Right hindlimb (tissue), 1 donor: Measurements from ENCODE around the gene CCDC13.

Experiments used
- DNase-seq: peaks from one replicate; pipeline ENCODE4 v3.0.0-alpha.2; 2018

The CCDC13 gene

GRCh38 chr3:42796332-42796885 lies 23.4 kb upstream of the CCDC13 start:
- DNase-seq = no peak

DNA sequence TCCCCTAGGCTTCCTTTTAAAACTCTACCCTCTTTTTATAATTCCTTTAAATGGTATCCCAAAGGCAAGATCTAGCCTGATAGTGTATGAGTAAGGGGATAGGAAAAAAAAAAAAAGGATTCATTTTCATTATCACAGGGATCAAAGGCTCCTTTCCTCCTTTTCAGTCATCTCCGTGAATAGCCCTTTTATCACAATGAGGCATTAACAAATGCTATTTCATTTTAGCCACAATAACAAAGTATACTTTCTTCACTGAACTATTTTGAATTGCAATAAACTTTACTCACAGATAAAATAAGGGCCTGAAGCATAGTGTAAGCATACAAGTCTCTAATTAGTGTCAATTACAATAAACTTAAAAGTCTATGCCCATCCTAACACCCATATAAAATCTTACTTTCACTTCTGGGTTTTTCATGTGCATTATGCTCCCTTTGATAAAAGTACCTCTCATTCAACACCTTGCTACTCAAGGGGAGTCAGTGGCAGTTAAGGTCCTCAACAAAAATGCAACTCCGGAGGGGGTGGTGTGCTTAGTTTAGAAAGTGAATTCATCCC lies 22.6 kb upstream of the CCDC13 start:
- DNase-seq = no peak

DNA sequence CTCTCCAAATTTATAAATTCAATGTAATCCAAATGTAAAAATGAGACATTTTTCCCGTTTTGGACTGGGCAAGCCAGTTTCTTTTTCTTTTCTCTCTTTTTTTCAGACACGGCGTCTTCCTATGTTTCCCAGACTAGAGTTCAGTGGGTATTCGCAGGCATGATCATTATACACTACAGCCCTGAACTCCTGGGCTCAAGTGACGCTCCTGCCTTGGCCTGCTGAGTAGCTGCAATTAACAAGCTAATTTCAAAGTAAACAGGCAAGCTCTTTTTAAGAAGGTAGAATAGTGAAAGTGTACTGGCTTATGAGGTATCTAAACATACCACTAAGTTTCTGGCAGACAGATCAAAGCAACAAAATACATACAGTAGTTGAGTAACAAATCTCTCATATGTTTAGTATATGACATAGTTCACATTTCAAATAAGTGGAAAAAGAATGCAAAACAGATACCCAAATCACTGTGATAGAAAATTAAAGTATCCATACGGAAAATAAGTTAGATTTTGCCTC lies 17.7 kb upstream of the CCDC13 start:
- DNase-seq = no peak

- no peak for DNase-seq
Measured at GRCh38 chr3:42786631-42787030, 13.6 kb upstream of the CCDC13 start.

DNA sequence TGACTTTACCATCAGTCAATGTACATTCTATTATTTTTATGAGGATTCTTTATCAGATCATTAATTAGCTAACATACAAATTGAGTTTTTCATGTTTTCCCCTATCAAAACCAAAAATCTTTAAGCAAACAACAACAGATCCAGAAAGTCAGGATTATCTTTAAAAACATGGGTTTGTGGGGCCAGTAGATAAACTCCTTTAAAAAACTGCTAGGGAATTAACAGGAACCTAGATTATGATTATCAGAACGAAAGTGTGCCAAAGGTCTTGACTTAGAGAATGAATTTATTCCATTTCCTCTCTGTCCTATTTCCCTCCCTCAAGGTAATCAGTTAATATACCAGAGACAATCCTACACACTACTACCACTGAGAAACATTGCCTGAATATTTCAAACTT lies 13.2 kb upstream of the CCDC13 start:
- DNase-seq = no peak

DNA sequence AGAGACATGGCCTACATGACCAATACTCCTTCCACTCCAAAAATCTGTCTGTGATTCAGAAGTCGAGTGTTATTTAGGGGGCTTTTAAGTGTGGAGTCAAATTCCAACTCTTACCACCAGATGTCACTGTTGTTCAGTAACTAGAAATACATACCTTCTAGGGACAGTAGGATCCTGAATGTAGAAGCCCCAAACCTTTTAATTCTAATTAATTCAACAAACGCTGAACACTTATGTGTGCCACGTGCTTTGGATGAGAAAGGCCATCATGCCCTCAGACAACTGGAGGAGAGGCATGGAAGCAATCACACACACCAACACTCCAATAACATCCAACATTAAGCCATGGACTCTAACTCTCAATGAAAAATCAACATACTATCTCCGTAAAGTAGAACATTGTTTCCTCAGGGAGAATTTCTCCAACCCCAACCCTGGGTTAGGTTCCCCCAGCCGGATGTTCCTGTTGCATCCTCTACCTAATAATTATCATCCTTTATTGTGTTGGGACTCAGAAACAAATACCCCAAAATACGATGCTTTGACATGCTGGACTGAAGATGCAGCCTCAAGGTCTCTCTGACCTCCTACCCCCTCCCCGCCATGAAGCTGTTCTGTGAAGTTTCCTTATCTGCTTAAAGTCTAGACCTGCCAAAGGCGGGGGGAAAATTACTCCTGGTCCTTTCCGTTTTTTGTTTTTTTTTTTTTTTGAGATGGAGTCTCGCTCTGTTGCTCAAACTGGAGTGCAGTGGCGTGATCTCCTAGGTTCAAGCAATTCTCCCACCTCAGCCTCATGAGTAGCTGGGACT lies 8.0 kb upstream of the CCDC13 start:
- DNase-seq = no peak

DNA sequence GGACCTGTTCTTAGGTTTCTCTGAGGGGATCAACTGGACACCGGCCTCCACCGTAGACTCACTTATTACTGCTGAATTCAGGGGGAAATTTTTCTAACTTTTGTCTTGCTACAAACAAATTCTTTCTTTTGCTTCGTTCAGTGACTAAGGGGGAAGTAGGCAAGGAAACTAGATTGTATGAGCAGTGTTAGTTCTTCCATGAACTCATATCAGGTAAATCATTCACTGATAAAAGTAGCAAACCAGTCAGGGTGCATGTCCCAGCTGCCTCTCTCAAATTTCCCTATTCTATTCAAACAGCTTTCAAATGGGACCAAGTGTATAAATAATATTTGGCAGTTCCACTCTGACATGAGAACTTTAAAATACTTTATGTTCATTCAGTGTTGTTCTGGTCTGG lies 7.3 kb upstream of the CCDC13 start:
- DNase-seq = no peak

- no peak for DNase-seq
Measured at GRCh38 chr3:42778644-42779043, 5.6 kb upstream of the CCDC13 start.

DNA sequence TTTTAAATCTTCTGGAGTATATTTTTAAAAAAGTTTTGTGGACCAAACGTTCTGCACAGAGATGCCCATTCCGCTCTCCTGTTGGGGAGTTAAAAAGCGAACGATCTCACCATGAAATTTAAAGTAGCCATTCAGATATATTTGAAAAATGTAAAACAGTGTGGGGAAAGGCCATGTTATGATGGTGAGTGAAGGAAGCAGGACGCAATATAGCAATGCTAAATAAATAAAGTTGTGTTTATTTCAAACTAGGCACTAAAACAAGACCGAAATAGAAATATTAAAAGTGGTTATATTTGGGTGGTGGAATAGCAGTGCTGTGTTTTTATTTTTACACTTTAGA lies 327 bp upstream of the CCDC13 start:
- DNase-seq = no peak

- DNase-seq = no peak
Measured at GRCh38 chr3:42771271-42771670, 1.8 kb downstream of the CCDC13 start.

- no peak for DNase-seq
Measured at GRCh38 chr3:42769477-42770131, 3.4 kb downstream of the CCDC13 start.

DNA sequence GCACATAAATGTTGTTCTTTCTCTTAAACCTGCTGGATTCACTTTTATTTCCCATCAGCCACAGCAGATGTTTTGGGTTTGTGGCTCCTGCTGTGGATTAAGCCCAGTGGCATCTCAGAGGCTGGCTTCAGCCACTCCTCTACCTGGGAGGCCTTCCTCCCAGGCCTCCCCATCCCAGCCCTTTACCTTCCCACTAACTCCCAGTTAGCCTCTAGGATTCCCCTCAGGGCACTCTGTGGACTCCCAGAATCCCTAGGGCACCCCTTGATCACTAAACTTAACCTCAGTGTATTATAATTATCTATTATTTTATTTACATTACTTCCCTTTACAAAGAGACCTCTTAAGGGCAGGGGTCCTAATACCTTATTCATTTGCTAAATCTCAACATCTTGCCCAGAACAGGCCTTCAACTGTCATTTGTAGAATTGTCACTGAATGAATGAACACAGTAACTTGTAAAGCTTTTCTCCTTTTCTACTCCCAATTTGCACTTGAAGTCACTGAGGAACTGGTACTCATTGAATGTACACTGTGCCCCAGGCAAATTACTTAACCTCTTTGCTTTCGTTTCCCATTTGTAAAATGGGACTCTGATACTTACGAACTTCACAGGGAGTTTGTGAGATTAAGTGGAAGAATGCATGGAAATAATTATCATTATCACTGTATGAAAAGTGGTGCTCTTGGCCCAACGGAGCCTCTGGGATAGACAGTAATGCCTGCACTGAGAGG lies 8.3 kb downstream of the CCDC13 start:
- no peak for DNase-seq

DNA sequence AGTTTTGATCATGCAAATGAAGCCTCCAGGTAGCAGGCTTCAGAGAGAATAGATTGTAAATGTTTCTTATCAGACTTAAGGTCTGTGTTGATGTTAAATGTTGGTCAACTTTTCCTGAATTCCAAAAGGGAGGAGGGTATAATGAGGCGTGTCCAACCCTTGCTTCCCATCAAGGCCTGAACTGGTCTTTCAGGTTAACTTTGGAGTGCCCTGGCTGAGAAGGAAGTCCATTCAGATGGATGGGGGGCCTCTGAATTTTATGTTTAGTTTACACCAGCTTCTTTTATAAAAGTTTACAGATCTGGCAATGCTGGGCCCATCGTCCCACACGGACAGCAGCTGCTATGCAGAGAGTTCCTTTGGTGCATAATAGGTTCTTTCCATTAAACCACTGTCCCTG lies 8.9 kb downstream of the CCDC13 start:
- DNase-seq = no peak

DNA sequence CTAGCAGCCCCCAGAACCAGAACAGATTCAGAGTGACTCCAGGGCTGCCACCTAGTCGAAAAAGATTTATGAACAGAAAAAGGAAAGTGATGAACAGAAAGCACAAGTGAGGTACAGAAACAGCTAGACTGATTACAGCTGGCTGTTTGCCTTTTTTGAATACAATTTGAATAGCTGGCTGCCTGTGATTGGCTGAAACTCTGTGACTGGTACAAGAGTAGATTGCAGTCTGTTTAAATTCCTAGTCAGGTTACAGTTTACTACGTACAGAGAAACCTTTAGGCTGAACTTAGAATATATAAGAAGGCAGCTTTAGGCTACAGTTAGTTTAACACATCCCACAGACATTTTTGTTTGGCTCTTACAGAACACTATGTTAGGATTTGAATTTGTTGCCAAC lies 10.0 kb downstream of the CCDC13 start:
- DNase-seq = no peak

- DNase-seq = no peak
Measured at GRCh38 chr3:42762046-42762724, 10.9 kb downstream of the CCDC13 start.

GRCh38 chr3:42758126-42758525 lies 14.9 kb downstream of the CCDC13 start:
- no peak for DNase-seq

- no peak for DNase-seq
Measured at GRCh38 chr3:42756681-42757213, 16.3 kb downstream of the CCDC13 start.

GRCh38 chr3:42755681-42756578 lies 17.1 kb downstream of the CCDC13 start:
- DNase-seq = no peak

DNA sequence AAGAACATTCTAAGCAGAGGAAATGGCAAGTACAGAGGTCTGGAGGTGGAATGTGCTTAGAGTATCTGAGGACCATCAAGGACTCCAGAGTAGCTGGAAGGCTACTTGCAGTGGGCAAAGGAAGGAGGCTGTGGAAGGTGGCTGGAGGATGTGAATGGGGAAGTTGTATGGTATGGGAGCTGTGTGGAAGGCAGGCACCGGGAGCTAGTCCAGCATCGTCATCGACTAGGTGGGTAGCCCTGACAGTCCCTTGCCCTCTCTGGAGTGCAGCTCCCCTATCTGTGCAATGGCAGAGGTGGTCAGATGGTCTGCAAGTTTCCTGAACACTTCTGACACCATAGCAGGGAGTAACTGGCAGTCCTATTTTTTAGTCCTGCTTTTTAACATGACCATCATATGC lies 19.3 kb downstream of the CCDC13 start:
- no peak for DNase-seq

DNA sequence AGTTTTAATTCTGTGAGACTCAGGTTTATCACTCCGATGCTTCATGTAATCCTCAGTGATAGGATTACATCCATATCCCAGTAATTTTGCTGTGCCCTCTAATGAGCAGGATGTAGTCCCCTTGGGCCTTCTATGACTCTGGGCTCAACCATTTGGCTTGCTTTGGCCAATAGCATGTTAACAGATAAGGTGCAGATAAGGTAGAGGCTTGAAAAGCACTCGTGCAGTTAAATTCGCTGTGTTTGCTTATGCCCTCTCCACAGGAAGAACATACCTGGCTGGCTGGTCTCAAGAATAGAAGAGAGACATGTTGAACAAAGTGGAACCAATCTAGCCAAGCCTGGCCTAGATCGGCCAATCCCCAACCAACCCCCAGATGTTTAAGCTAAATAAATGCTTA lies 20.1 kb downstream of the CCDC13 start:
- DNase-seq = no peak

- DNase-seq = no peak
Measured at GRCh38 chr3:42752441-42752840, 20.6 kb downstream of the CCDC13 start.
